H54 (cell line): ENCODE data around the gene HBA2.
"Not testable (repeated sequence)": the region's sequence is repeated elsewhere in the genome, so short reads cannot be mapped to it uniquely, and the experiment has no call there.

Experiments used
- DNase-seq: peaks from one replicate; pipeline ENCODE4 v3.0.0; 2011; ENCODE audit warnings: low spot score, mixed read lengths; ENCODE audit not compliant: insufficient read length
- FAIRE-seq: peaks from 3 replicates; lab custom pipeline; 2011; peaks lifted over from hg19 to GRCh38; lab: Jason Lieb, UNC
- POLR2A ChIP-seq: IDR thresholded peaks from 2 replicates; pipeline ENCODE4 v1.6.1; 2011; ENCODE audit warnings: low read depth, mild to moderate bottlenecking, low read length

HBA2 gene

DNA sequence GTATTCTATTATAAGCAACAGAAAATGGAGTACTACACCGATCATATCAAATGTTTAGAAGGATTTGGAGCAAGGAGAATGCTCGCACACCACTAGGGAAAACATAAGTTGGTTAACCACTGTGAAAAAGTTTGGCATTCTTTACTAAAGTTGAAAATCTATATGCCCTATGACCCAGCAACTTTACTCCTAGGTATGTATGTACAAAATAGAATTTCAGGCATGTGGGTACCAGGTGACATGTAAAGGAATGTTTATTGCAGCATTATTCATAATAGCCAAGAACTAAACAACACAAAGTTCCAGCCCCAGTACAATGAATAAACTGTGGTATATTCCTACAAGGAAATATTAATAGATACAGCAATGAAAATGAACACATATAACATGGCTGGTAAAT is 26.0 kb upstream of the HBA2 start:
- no peak for DNase-seq

DNA sequence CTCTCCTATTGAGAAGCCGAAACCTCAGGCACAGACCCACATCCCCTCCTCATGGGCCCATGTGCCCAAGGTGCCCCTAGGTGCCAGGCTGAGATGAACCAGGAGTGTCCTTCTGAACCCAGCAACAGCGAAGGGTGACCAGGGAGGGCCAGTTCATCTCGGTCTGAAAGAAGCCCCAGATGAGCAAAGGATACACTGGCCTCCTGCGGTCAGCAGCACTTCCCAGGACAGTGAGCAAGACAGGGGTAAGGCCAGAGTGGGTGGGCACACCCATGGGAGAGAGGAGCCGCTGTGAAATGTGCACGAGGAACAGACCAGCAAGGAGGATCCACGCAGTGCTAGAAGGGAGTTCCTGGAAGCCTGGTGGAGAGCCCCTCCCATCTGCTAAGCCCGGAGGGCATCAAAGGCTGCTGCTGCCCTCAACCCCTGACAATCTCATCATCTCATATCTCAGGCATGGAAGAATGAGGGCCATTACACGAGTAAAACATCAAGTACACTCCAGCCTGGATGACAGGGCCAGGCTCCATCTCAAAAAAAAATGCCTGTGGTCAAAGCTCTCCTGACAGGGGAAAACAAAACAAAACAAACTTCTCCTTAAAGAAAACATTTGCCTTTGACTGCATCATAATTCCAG is 23.5 kb upstream of the HBA2 start:
- DNase-seq = no peak
- TF ChIP-seq POLR2A = no peak
- no peak for FAIRE-seq

More for the DNA sequence above, 26.0 kb upstream of the HBA2 start:
- no peak for TF ChIP-seq POLR2A
- no peak for FAIRE-seq

DNA sequence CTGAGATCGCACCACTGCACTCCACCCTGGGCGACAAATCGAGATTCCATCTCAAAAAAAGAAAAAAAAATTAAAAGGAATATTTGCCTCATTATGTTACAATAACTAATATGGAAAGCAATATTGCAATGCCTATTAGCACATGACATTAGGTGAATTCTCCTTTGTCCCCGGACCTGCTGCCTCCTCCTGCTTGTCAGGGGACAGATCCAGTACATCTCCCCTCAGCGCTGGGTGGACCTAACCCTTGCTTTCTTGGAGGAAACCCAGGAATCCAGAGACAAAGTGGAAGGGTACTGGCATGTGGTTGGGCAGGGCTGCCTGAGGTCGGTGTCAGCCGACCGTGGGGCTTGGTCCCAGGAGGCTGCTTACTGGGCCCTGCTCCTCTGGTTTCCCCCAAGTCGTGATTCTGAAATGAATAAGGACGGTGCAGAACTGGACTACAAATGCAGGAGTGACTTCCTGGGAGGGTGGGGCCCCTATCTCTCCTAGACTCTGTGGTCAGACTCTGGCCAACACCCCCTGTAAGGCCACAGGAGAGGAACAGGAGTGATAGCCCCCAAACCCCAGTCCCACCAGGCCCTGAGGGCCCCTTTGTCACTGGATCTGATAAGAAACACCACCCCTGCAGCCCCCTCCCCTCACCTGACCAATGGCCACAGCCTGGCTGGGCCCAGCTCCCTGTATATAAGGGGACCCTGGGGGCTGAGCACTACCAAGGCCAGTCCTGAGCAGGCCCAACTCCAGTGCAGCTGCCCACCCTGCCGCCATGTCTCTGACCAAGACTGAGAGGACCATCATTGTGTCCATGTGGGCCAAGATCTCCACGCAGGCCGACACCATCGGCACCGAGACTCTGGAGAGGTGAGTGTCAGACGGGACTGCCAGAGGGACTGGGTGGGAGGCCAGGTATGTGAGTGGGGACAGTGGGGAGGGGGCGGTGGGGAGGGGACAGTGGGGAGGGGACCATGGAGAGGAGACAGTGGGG is 20.2 kb upstream of the HBA2 start, which contains the start of gene HBZ:
HBZ (plus strand) TSS at position 504 of the 988 bp plus-strand sequence; CDS start at position 770, 266 bp downstream.
- no peak for TF ChIP-seq POLR2A
- no peak for DNase-seq
- FAIRE-seq = no peak

DNA sequence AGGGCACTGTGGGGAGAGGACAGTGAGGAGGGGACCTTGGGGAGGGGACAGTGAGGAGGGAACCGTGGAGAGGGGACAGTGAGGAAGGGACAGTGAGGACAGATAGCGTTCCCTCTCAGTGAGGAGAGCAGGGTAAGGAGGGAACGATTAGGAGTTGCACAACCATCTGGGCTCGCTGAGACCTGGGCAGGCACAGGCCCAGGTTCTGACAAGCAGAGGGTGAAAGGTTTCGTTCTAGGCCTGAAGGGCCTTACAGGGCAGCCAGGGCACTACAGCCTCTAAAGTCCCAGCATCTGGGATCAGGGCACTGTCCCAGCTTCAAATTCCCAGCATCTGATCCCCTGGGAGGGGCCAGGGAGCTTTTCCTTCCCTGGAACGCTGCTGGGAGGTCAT is 19.6 kb upstream of the HBA2 start:
- not testable (repeated sequence) for DNase-seq, FAIRE-seq

DNA sequence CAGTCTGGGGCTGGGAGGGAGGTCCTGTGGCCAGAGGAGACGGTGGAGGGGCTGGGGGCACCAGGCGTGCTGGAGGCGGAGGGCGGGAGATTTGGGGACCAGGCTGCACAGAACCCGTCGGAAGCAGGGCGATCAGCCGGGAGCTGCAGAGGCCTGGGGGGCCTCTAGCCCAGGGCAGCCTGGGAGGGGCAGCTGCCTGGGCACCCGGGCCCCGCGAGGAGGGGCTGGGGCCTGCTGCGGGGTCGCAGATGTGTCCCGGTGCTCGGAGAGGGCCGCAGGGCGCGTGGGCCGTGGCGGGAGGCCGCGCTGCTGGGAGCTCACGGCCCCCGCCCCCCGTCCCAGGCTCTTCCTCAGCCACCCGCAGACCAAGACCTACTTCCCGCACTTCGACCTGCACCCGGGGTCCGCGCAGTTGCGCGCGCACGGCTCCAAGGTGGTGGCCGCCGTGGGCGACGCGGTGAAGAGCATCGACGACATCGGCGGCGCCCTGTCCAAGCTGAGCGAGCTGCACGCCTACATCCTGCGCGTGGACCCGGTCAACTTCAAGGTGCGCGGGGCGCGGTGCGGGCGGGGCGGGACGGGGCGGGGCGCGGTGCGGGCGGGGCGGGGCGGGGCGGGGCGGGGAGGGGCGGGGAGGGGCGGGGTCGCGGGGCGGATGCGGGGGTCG is 19.0 kb upstream of the HBA2 start:
- not testable (repeated sequence) for DNase-seq, FAIRE-seq

DNA sequence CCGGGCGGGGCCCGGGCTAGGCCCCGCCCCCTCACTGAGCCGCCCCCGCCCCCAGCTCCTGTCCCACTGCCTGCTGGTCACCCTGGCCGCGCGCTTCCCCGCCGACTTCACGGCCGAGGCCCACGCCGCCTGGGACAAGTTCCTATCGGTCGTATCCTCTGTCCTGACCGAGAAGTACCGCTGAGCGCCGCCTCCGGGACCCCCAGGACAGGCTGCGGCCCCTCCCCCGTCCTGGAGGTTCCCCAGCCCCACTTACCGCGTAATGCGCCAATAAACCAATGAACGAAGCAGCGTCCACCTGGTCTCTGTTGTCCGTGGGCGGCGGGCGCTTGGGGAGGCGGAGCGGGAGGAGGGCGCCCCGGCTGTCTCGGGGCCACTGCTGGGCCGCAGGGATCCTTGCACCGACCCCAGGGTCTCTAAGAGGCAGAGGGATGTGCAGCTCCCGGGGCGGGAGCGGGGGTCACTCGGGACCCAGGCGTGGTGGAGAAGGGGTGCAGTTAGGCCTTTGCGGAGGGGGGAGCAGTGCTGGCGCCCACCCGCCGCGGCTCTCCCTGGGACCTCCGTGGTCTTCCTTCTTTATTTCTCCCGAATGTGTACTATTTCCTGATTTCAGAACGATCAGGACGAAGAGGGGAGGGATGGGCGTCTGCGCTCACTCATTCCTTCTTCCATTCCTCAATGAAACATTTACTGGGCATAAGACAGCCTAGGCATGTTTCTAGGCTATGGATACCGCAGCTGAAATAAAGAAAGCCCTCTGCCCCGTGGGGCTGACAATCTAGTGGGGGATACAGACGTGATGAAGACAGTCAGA is 18.3 kb upstream of the HBA2 start:
- no peak for FAIRE-seq
- TF ChIP-seq POLR2A = no peak
- no peak for DNase-seq

DNA sequence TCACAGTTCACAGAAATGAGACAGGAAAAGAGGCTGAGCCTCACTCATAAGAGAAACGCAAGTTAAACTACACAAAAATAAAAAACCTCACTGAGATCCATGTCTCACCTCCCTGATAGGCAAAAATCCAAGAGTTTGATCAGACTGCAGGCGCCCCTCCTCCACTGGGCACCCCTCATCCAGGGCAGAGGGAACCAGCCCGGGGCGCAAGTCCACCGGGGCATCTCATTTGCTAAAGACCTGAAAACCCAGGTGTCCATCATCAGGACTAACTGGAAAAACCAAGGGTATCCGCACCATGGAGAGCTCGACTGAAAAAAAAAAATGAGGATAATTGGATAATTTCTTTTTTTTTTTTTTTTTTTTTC is 17.7 kb upstream of the HBA2 start:
- DNase-seq (no peak), FAIRE-seq (no peak)
- TF ChIP-seq POLR2A = no peak

DNA sequence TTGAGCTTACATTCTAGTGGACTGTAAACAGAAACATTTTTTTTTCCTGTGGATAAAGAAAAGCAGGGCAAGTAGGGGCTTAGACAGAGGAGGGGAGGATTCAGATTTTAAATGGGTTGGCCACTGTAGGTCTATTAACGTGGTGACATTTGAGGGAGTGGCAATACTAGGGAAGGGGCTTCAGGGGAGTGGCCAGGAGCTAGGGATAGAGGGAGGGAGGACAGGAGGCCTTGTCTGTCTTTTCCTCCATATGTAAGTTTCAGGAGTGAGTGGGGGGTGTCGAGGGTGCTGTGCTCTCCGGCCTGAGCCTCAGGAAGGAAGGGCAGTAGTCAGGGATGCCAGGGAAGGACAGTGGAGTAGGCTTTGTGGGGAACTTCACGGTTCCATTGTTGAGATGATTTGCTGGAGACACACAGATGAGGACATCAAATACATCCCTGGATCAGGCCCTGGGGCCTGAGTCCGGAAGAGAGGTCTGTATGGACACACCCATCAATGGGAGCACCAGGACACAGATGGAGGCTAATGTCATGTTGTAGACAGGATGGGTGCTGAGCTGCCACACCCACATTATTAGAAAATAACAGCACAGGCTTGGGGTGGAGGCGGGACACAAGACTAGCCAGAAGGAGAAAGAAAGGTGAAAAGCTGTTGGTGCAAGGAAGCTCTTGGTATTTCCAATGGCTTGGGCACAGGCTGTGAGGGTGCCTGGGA is 13.4 kb upstream of the HBA2 start:
- TF ChIP-seq POLR2A = no peak
- FAIRE-seq (no peak), DNase-seq (no peak)

DNA sequence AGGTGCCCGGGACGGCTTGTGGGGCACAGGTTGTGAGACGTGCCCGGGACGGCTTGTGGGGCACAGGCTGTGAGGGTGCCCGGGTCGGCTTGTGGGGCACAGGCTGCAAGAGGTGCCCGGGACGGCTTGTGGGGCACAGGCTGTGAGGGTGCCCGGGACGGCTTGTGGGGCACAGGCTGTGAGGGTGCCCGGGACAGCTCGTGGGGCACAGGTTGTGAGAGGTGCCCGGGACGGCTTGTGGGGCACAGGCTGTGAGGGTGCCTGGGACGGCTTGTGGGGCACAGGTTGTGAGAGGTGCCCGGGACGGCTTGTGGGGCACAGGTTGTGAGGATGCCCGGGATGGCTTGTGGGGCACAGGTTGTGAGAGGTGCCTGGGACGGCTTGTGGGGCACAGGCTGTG is 12.4 kb upstream of the HBA2 start:
- FAIRE-seq, DNase-seq: not testable (repeated sequence)

DNA sequence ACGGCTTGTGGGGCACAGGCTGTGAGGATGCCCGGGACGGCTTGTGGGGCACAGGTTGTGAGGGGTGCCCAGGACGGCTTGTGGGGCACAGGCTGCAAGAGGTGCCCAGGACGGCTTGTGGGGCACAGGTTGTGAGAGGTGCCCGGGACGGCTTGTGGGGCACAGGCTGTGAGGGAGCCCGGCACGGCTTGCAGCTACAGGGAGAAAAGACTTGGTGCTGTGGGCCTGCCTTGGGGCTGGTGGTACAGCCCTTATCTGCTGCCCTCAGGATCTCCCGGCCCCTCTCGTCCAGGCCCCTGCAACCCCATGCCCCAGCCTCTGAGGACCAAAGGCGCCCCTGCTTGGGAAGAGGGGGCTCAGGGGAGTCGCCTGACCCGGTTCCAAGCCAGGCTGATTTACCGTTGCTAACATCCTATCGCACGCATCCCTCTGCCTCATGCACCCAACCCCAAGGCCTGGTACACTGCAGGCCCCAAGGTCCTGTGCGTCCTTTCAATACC is 11.9 kb upstream of the HBA2 start:
- DNase-seq = no peak
- no peak for TF ChIP-seq POLR2A
- no peak for FAIRE-seq

DNA sequence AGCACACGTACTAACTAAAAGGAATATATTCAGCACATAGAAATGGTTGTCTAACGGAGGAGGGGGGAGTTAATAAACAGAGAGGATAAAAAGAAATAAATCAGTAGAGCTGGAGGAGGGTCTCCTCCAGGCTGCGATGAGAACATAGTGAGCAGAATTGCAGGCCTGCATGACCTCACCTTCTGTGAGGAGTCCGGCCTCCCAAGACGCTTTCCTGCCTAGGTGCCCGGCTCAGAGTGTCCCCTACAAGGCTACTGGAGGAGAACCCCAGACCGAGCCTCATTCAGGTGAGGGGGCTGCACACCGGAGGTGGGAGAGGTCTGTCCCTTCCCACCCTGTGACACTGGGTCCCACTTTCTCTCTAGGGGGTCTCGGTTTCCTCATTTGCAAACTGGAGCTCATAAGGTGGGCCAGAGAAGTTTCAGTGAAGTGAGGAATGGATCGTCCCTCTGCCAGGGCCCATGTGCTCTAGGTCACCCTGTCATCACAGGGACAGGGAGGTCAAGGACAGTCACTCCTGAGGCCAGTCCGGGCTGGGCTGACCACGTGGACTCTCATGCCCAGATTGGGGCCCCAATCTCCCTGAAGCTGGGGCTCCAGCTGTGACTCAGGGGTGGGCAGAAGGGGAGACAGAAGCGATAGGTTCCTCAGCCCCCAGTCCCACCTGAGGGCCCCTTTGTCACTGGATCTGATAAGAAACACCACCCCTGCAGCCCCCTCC is 10.2 kb upstream of the HBA2 start:
- no peak for TF ChIP-seq POLR2A
- no peak for FAIRE-seq

DNA sequence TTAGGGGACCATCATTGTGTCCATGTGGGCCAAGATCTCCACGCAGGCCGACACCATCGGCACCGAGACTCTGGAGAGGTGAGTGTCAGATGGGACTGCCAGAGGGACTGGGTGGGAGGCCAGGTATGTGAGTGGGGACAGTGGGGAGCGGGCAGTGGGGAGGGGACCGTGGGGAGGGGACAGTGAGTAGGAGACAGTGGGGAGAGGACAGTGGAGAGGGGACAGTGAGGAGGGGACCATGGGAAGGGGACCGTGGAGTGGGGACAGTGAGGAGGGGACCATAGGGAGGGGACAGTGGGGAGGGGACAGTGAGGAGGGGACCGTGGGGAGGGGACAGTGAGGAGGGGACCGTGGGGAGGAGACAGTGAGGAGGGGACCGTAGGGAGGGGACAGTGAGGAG is 9.5 kb upstream of the HBA2 start:
- FAIRE-seq, DNase-seq: not testable (repeated sequence)

More for the DNA sequence above, 10.2 kb upstream of the HBA2 start:
- DNase-seq = no peak

DNA sequence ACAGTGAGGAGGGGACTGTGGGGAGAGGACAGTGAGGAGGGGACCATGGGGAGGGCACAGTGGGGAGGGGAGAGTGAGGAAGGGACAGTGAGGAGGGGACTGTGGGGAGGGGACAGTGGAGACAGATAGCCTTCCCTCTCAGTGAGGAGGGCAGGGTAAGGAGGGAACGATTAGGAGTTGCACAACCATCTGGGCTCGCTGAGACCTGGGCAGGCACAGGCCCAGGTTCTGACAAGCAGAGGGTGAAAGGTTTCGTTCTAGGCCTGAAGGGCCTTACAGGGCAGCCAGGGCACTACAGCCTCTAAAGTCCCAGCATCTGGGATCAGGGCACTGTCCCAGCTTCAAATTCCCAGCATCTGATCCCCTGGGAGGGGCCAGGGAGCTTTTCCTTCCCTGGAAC is 9.0 kb upstream of the HBA2 start:
- DNase-seq, FAIRE-seq: not testable (repeated sequence)

DNA sequence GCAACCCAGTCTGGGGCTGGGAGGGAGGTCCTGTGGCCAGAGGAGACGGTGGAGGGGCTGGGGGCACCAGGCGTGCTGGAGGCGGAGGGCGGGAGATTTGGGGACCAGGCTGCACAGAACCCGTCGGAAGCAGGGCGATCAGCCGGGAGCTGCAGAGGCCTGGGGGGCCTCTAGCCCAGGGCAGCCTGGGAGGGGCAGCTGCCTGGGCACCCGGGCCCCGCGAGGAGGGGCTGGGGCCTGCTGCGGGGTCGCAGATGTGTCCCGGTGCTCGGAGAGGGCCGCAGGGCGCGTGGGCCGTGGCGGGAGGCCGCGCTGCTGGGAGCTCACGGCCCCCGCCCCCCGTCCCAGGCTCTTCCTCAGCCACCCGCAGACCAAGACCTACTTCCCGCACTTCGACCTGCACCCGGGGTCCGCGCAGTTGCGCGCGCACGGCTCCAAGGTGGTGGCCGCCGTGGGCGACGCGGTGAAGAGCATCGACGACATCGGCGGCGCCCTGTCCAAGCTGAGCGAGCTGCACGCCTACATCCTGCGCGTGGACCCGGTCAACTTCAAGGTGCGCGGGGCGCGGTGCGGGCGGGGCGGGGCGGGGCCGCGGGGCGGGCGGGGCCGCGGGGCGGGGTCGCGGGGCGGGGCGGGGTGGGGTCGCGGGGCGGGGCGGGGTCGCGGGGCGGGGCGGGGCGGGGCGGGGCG is 8.4 kb upstream of the HBA2 start:
- not testable (repeated sequence) for DNase-seq, FAIRE-seq
